ENCODE measurements around the gene SLC26A8. TPM values are rescaled to one million over a fixed set of nuclear protein-coding genes. Genes with fewer than 3 reads are reported as not detected.
A peak's percentile ranks its signal among the peaks of the same experiment; 100 is the strongest.

Gene SLC26A8
- total RNA-seq, 1 experiment from 2014 or later: not detected

DNA sequence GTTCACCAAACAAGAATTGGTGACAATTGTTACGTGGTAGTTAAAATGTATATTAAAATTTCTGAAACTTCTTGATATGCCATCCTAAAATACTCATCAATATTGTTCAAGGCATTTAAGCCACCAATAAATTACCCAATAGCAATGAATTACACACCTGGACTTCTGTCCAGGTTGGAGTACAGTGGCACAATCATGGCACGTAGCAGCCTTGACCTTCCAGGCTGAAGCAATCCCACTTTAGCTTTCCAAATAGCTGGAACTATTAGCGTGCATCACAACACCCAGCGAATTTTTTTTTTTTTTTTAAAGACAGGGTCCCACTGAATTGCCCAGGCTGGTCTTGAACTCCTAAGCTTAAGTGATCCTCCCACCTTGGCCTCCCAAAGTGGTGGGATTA, 120.8 kb downstream of the SLC26A8 start:
- DNase-seq (ENCODE audit: low read depth, low spot score): no peak

DNA sequence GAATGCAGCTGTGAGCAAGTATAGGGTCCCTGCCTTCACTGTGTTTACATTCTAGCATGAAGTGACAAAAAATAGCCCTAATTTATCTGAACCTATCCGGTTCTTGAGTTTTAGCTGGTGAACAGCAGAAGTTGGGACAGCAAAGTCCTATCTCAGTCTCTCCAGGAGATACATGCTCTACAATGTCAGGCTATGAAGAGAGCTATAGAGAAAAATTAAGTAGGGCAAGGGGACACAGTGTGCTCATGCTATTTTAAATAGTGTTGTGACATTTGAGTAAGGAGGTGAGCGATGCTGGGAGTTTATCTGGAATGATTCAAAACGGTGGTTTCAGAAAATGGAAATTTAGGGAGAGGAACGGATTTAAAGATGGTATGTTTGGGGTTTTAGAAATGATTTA, 124.0 kb downstream of the SLC26A8 start:
- H3K27ac ChIP-seq (ENCODE audit: low read length): no peak overlapping the region
- H3K4me3 ChIP-seq (ENCODE audit: low read depth in 2 of 2, low read length in 2 of 2): no peak overlapping the region
- in situ Hi-C loops (cut with HindIII; ENCODE audit: low pct_unique_long_range_greater_than_20kb, low sequenced_read_pairs) (no loop called here), intact Hi-C loops (cut with micrococcal nuclease; ENCODE audit: unreplicated experiment) (no loop called here)
- DNase-seq (ENCODE audit: low read depth, low spot score) (no peak), ATAC-seq (no peak)
- no peaks in the 10 kb centered on the region for H3K9me3 ChIP-seq (ENCODE audit: control insufficient read depth, insufficient read depth, low read depth, low read length)
- no peaks in the 10 kb centered on the region for H3K4me1 ChIP-seq (ENCODE audit: control insufficient read depth, insufficient read depth, low read length)
- TSS peak; percentile 6 for BruUV-seq (replicated peaks)
- 0 out of 2 replicates have a peak, but pooled peaks cover 2% of the 10 kb centered on the region for H3K36me3 ChIP-seq (ENCODE audit: control insufficient read depth, insufficient read depth, low read length)
- ChIA-PET POLR2A (no interaction called here), CTCF (no interaction called here)
- H3K27me3 ChIP-seq (ENCODE audit: control insufficient read depth, insufficient read depth, low read length): no peaks in the 10 kb centered on the region
- no peak for TF ChIP-seq TCF7L2 (IDR thresholded peaks at IDR 0.05; ENCODE audit: low read depth, low read length)
- TF ChIP-seq, protein P1, sequence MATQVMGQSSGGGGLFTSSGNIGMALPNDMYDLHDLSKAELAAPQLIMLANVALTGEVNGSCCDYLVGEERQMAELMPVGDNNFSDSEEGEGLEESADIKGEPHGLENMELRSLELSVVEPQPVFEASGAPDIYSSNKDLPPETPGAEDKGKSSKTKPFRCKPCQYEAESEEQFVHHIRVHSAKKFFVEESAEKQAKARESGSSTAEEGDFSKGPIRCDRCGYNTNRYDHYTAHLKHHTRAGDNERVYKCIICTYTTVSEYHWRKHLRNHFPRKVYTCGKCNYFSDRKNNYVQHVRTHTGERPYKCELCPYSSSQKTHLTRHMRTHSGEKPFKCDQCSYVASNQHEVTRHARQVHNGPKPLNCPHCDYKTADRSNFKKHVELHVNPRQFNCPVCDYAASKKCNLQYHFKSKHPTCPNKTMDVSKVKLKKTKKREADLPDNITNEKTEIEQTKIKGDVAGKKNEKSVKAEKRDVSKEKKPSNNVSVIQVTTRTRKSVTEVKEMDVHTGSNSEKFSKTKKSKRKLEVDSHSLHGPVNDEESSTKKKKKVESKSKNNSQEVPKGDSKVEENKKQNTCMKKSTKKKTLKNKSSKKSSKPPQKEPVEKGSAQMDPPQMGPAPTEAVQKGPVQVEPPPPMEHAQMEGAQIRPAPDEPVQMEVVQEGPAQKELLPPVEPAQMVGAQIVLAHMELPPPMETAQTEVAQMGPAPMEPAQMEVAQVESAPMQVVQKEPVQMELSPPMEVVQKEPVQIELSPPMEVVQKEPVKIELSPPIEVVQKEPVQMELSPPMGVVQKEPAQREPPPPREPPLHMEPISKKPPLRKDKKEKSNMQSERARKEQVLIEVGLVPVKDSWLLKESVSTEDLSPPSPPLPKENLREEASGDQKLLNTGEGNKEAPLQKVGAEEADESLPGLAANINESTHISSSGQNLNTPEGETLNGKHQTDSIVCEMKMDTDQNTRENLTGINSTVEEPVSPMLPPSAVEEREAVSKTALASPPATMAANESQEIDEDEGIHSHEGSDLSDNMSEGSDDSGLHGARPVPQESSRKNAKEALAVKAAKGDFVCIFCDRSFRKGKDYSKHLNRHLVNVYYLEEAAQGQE (IDR thresholded peaks at IDR 0.05; ENCODE audit: insufficient read depth in 1 of 2, low read depth in 2 of 2, low read length in 1 of 2): no peak
- TF ChIP-seq SIN3A (IDR thresholded peaks at IDR 0.05; ENCODE audit: borderline replicate concordance, insufficient read depth, low read depth, low read length): no peak
- TF ChIP-seq, protein P2, sequence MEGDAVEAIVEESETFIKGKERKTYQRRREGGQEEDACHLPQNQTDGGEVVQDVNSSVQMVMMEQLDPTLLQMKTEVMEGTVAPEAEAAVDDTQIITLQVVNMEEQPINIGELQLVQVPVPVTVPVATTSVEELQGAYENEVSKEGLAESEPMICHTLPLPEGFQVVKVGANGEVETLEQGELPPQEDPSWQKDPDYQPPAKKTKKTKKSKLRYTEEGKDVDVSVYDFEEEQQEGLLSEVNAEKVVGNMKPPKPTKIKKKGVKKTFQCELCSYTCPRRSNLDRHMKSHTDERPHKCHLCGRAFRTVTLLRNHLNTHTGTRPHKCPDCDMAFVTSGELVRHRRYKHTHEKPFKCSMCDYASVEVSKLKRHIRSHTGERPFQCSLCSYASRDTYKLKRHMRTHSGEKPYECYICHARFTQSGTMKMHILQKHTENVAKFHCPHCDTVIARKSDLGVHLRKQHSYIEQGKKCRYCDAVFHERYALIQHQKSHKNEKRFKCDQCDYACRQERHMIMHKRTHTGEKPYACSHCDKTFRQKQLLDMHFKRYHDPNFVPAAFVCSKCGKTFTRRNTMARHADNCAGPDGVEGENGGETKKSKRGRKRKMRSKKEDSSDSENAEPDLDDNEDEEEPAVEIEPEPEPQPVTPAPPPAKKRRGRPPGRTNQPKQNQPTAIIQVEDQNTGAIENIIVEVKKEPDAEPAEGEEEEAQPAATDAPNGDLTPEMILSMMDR (IDR thresholded peaks at IDR 0.05): no peak
- no peak for TF ChIP-seq POLR2AphosphoS5 (IDR thresholded peaks at IDR 0.05; ENCODE audit: low read depth, low read length)

More for the DNA sequence above, 120.8 kb downstream of the SLC26A8 start:
- intact Hi-C loops (cut with micrococcal nuclease; ENCODE audit: unreplicated experiment): no loop called here
- Histone ChIP-seq H3K36me3 (ENCODE audit: control insufficient read depth, insufficient read depth, low read length) (0 out of 2 replicates have a peak, but pooled peaks cover 2% of the 10 kb centered on the region), H3K4me1 (ENCODE audit: control insufficient read depth, insufficient read depth, low read length) (no peaks in the 10 kb centered on the region), H3K27me3 (ENCODE audit: control insufficient read depth, insufficient read depth, low read length) (no peaks in the 10 kb centered on the region), H3K4me3 (ENCODE audit: low read depth in 2 of 2, low read length in 2 of 2) (no peak overlapping the region), H3K9me3 (ENCODE audit: control insufficient read depth, insufficient read depth, low read depth, low read length) (no peaks in the 10 kb centered on the region), H3K27ac (ENCODE audit: low read length) (no peak overlapping the region)
- POLR2A ChIA-PET: no interaction called here
- CTCF ChIA-PET: no interaction called here
- TF ChIP-seq, protein P2 (IDR thresholded peaks at IDR 0.05): no peak
- TF ChIP-seq, protein P1 (IDR thresholded peaks at IDR 0.05; ENCODE audit: insufficient read depth in 1 of 2, low read depth in 2 of 2, low read length in 1 of 2): no peak
- TF ChIP-seq SIN3A (IDR thresholded peaks at IDR 0.05; ENCODE audit: borderline replicate concordance, insufficient read depth, low read depth, low read length) (no peak), POLR2AphosphoS5 (IDR thresholded peaks at IDR 0.05; ENCODE audit: low read depth, low read length) (no peak), TCF7L2 (IDR thresholded peaks at IDR 0.05; ENCODE audit: low read depth, low read length) (no peak)
- BruUV-seq (replicated peaks): no TSS peak
- no peak for ATAC-seq
- in situ Hi-C loops (cut with HindIII; ENCODE audit: low pct_unique_long_range_greater_than_20kb, low sequenced_read_pairs): no loop called here

All from Panc1 (cell line).